Trophoblast cell (in vitro differentiated cells and primary cell): ENCODE results near the gene KRTAP1-4.

Experiments used
- DNase-seq, 2 donors: peaks; one replicate each; pipeline ENCODE4 v3.0.0-alpha.2; 2016
- H2AFZ ChIP-seq: 2 replicates; pipeline ENCODE4 v1.6.1; 2013; ENCODE audit warnings: low read length, moderate library complexity, mild to moderate bottlenecking; ENCODE audit not compliant: insufficient read depth, poor library complexity
- H2AK5ac ChIP-seq: 2 replicates; pipeline ENCODE4 v1.6.1; 2013; ENCODE audit warnings: mild to moderate bottlenecking, low read length
- H2BK120ac ChIP-seq: 2 replicates; pipeline ENCODE4 v1.6.1; 2013; ENCODE audit warnings: low read length, mild to moderate bottlenecking, moderate library complexity; ENCODE audit not compliant: insufficient read depth, poor library complexity
- H2BK12ac ChIP-seq: 2 replicates; pipeline ENCODE4 v1.6.1; 2013; ENCODE audit warnings: mild to moderate bottlenecking, low read length, moderate library complexity
- H2BK5ac ChIP-seq: 2 replicates; pipeline ENCODE4 v1.6.1; 2013; ENCODE audit warnings: low read length, low read depth, moderate library complexity, mild to moderate bottlenecking; ENCODE audit not compliant: poor library complexity
- H3K14ac ChIP-seq: 2 replicates; pipeline ENCODE4 v1.6.1; 2013; ENCODE audit warnings: mild to moderate bottlenecking, low read length
- H3K18ac ChIP-seq: 2 replicates; pipeline ENCODE4 v1.6.1; 2013; ENCODE audit warnings: mild to moderate bottlenecking, low read length
- H3K23ac ChIP-seq: 2 replicates; pipeline ENCODE4 v1.6.1; 2013; ENCODE audit warnings: low read length
- H3K27ac ChIP-seq: 2 replicates; pipeline ENCODE4 v1.5.1; 2013; ENCODE audit warnings: low read depth, mild to moderate bottlenecking, inconsistent platforms, low read length, moderate library complexity
- H3K27me3 ChIP-seq: 2 replicates; pipeline ENCODE4 v1.6.1; 2013; ENCODE audit warnings: inconsistent platforms, mild to moderate bottlenecking, low read length, moderate library complexity; ENCODE audit not compliant: insufficient read depth
- H3K36me3 ChIP-seq, 2 experiments: 1 replicate in 1 of 2; 2 replicates in 1 of 2; pipeline ENCODE4 v1.6.1; 2013; ENCODE audit warnings: low read length in 2 of 2, mild to moderate bottlenecking in 2 of 2, moderate library complexity in 1 of 2; ENCODE audit not compliant: insufficient read depth in 2 of 2, control insufficient read depth in 1 of 2
- H3K4ac ChIP-seq: 2 replicates; pipeline ENCODE4 v1.6.1; 2013; ENCODE audit warnings: low read depth, mild to moderate bottlenecking, low read length, moderate library complexity
- H3K4me1 ChIP-seq, 2 experiments: 1 replicate in 1 of 2; 2 replicates in 1 of 2; pipeline ENCODE4 v1.6.1; 2013; ENCODE audit warnings: low read length in 2 of 2, mild to moderate bottlenecking in 2 of 2, moderate library complexity in 1 of 2; ENCODE audit not compliant: insufficient read depth in 2 of 2, control insufficient read depth in 1 of 2
- H3K4me2 ChIP-seq: 2 replicates; pipeline ENCODE4 v1.6.1; 2013; ENCODE audit warnings: inconsistent platforms, mild to moderate bottlenecking, low read length, moderate library complexity
- H3K4me3 ChIP-seq: 2 replicates; pipeline ENCODE4 v1.5.1; 2013; ENCODE audit warnings: mild to moderate bottlenecking, low read depth, low read length, inconsistent platforms
- H3K79me1 ChIP-seq: one replicate; pipeline ENCODE4 v1.6.1; 2013; ENCODE audit warnings: low read length
- H3K79me2 ChIP-seq: 2 replicates; pipeline ENCODE4 v1.6.1; 2013; ENCODE audit warnings: low read length, mild to moderate bottlenecking; ENCODE audit not compliant: control insufficient read depth, insufficient read depth, poor library complexity
- H3K9ac ChIP-seq: 2 replicates; pipeline ENCODE4 v1.6.1; 2013; ENCODE audit warnings: mild to moderate bottlenecking, low read length
- H3K9me3 ChIP-seq: 2 replicates; pipeline ENCODE4 v1.6.1; 2013; ENCODE audit warnings: low read depth, mild to moderate bottlenecking, control low read depth, inconsistent platforms, low read length; ENCODE audit not compliant: insufficient read depth
- H4K12ac ChIP-seq: 2 replicates; pipeline ENCODE4 v1.6.1; 2013; ENCODE audit warnings: low read depth, mild to moderate bottlenecking, low read length, moderate library complexity
- H4K8ac ChIP-seq: 2 replicates; pipeline ENCODE4 v1.6.1; 2013; ENCODE audit warnings: low read depth, mild to moderate bottlenecking, low read length, moderate library complexity
- H4K91ac ChIP-seq: one replicate; pipeline ENCODE4 v1.6.1; 2013; ENCODE audit warnings: low read depth, mild to moderate bottlenecking, low read length, moderate library complexity
- WGBS: extraction: QIAGEN DNeasy Blood & Tissue Kit; methylation state at CpG from one replicate; pipeline ENCODE4 v1.1.7; 2013; ENCODE audit warnings: missing lambda C conversion rate; ENCODE audit not compliant: insufficient read length, insufficient coverage; ENCODE audit errors: extremely low coverage; 5-methylcytosine and 5-hydroxymethylcytosine counted together

Gene KRTAP1-4

DNA sequence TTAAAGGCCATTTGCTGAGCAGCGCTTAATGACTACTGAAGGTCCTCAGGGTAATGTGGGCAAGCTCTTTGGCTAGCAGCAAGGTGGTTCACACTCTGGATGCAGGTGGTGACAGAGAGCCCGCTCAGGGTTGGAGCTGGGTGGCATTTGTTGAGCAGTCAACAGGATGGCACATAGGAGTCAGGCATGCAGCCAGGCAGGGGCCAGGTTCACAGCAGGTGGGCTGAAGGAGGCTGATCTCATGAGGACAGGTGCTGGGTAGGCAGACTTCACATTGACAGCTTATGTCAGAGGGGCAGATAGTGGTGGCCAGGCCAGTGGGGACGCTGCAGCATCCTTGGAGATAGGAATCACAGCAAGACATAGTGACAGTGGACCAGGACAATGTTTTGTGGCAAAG, 25.6 kb downstream of the KRTAP1-4 start:
- Histone ChIP-seq H3K4me2 (no peak overlapping the region), H4K12ac (no peak overlapping the region), H2BK12ac (no peak overlapping the region), H3K9ac (no peak overlapping the region), H2BK120ac (no peak overlapping the region), H3K27ac (no peak overlapping the region), H4K8ac (no peak overlapping the region), H3K23ac (no peak overlapping the region), H3K4ac (no peak overlapping the region), H2BK5ac (no peak overlapping the region), H2AK5ac (no peak overlapping the region), H3K36me3 (no peaks in the 10 kb centered on the region), H3K79me2 (no peaks in the 10 kb centered on the region), H3K9me3 (no peaks in the 10 kb centered on the region), H3K79me1 (peaks cover 2% of the 10 kb centered on the region), H3K18ac (no peak overlapping the region), H3K4me1 (peaks cover 4% of the 10 kb centered on the region in 2 experiments), H3K14ac (no peak overlapping the region), H3K4me3 (no peak overlapping the region), H4K91ac (no peak overlapping the region), H3K27me3 (no peaks in the 10 kb centered on the region), H2AFZ (no peak overlapping the region)
- no CpG with 5 or more reads among the region's 3 CpGs for WGBS
- DNase-seq, result no peak

DNA sequence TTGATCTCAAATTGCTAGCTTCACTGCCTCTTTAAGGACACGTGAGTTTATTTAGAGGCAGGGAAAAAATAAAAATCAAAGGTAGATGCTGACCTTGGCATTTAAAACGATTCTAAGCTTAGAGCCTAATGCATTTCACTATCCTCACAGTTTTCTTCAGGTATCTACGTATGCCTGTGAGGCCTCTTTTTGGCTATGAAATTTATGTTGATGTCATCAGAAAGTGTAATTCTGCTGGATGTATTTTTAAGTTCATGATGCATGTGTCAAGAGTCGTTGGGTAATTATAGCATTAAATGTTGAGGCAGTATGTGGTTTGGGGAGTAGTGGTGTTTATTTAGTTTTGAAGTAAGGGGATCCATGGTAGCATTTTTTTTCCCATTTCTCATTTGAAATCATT, 26.1 kb downstream of the KRTAP1-4 start:
- H3K4me1 ChIP-seq, result peaks cover 3% of the 10 kb centered on the region in 2 experiments
- no peak overlapping the region for H4K12ac ChIP-seq
- H3K79me2 ChIP-seq, result no peaks in the 10 kb centered on the region
- no peak overlapping the region for H3K4me2 ChIP-seq
- H3K9ac ChIP-seq, result no peak overlapping the region
- no peak overlapping the region for H3K18ac ChIP-seq
- H3K27me3 ChIP-seq, result no peaks in the 10 kb centered on the region
- H3K36me3 ChIP-seq, result no peaks in the 10 kb centered on the region
- H3K4me3 ChIP-seq, result no peak overlapping the region
- H4K91ac ChIP-seq, result no peak overlapping the region
- no peak overlapping the region for H2BK12ac ChIP-seq
- WGBS, result no CpG with 5 or more reads among the region's 4 CpGs
- H3K79me1 ChIP-seq, result peaks cover 2% of the 10 kb centered on the region
- H2BK120ac ChIP-seq, result no peak overlapping the region
- H2AFZ ChIP-seq, result no peak overlapping the region
- H4K8ac ChIP-seq, result no peak overlapping the region
- H3K4ac ChIP-seq, result no peak overlapping the region
- H3K23ac ChIP-seq, result no peak overlapping the region
- H3K14ac ChIP-seq, result no peak overlapping the region
- H2BK5ac ChIP-seq, result no peak overlapping the region
- DNase-seq, result no peak
- no peak overlapping the region for H3K27ac ChIP-seq
- H2AK5ac ChIP-seq, result no peak overlapping the region
- no peaks in the 10 kb centered on the region for H3K9me3 ChIP-seq

DNA sequence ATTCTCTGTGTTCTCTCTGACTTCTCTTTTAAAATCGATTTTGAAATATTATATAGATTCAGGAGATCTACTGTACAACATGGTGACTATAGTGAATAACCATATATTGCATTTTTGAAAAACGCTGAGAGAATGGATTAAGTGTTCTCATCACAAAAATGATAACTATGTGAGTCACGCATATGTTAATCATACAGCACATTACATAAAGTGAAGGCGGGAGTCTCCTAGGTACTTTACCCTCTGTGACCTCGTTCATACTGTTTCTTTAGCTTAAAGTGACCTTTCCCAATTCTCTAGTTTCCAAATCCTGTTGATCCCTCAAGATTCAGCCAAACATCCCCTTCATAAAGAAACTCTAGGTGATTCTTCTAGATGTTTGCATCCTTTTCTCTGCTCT, 27.2 kb downstream of the KRTAP1-4 start:
- H2BK5ac ChIP-seq, result no peak overlapping the region
- H3K9me3 ChIP-seq, result no peaks in the 10 kb centered on the region
- no peak overlapping the region for H3K18ac ChIP-seq
- H2BK12ac ChIP-seq, result no peak overlapping the region
- no peaks in the 10 kb centered on the region for H3K36me3 ChIP-seq
- no peak overlapping the region for H3K9ac ChIP-seq
- no peak overlapping the region for H3K27ac ChIP-seq
- DNase-seq, result no peak
- no peak overlapping the region for H3K4ac ChIP-seq
- no peaks in the 10 kb centered on the region for H3K79me1 ChIP-seq
- H4K12ac ChIP-seq, result no peak overlapping the region
- H3K27me3 ChIP-seq, result no peaks in the 10 kb centered on the region
- H3K4me1 ChIP-seq, result no peaks in the 10 kb centered on the region
- H2AK5ac ChIP-seq, result no peak overlapping the region
- no peak overlapping the region for H3K4me2 ChIP-seq
- no peaks in the 10 kb centered on the region for H3K79me2 ChIP-seq
- no peak overlapping the region for H3K4me3 ChIP-seq
- H3K14ac ChIP-seq, result no peak overlapping the region
- no peak overlapping the region for H4K91ac ChIP-seq
- H2AFZ ChIP-seq, result no peak overlapping the region
- no peak overlapping the region for H4K8ac ChIP-seq
- no CpG with 5 or more reads among the region's 5 CpGs for WGBS
- no peak overlapping the region for H2BK120ac ChIP-seq
- no peak overlapping the region for H3K23ac ChIP-seq

DNA sequence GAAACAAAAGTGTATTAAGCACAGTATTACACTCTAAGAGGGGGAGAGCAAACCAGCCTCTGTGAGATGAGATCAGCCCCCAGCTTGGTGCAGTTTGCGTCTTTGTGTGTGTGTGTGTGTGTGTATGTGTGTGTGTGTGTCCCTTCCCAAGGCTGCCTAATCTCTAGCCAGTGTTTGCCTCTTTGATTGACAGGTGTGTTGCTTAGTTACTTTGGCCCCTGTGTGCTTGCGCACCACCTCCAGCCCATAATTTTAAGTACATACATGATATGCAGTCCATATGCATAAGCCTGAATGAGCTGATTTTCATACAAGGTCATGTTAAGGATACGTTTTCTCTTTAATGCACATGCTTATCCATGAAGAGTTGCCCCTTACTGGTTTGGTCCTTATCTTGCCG, 28.2 kb downstream of the KRTAP1-4 start:
- no peak overlapping the region for H2BK5ac ChIP-seq
- H3K79me1 ChIP-seq, result no peaks in the 10 kb centered on the region
- no peak overlapping the region for H3K9ac ChIP-seq
- no peak overlapping the region for H2BK12ac ChIP-seq
- WGBS, result no CpG with 5 or more reads among the region's 4 CpGs
- DNase-seq, result no peak
- H3K18ac ChIP-seq, result no peak overlapping the region
- H4K12ac ChIP-seq, result no peak overlapping the region
- H4K91ac ChIP-seq, result no peak overlapping the region
- H2AK5ac ChIP-seq, result no peak overlapping the region
- no peak overlapping the region for H3K4me3 ChIP-seq
- no peaks in the 10 kb centered on the region for H3K4me1 ChIP-seq
- H3K9me3 ChIP-seq, result no peaks in the 10 kb centered on the region
- no peak overlapping the region for H2AFZ ChIP-seq
- H3K23ac ChIP-seq, result no peak overlapping the region
- H3K27ac ChIP-seq, result no peak overlapping the region
- no peaks in the 10 kb centered on the region for H3K27me3 ChIP-seq
- H4K8ac ChIP-seq, result no peak overlapping the region
- no peak overlapping the region for H3K14ac ChIP-seq
- H3K36me3 ChIP-seq, result no peaks in the 10 kb centered on the region
- no peak overlapping the region for H3K4me2 ChIP-seq
- no peaks in the 10 kb centered on the region for H3K79me2 ChIP-seq
- no peak overlapping the region for H3K4ac ChIP-seq
- H2BK120ac ChIP-seq, result no peak overlapping the region
